ENCODE measurements around the gene DIP2B.
"Not testable (repeated sequence)": the region's sequence is repeated elsewhere in the genome, so short reads cannot be mapped to it uniquely, and the experiment has no call there.

The DIP2B gene

GRCh38 chr12:50504798-50505674 lies at the start of gene DIP2B:
DIP2B (plus strand) TSS chr12:50504985; CDS start chr12:50505141, 156 bp downstream.
- peak; percentile 39 to 97 (median 88) for DNase-seq

- no peak for DNase-seq
Measured at GRCh38 chr12:50458606-50459005, 46.2 kb upstream of the DIP2B start.

GRCh38 chr12:50467439-50467838 lies 37.3 kb upstream of the DIP2B start:
- DNase-seq: no peak

- no peak for DNase-seq
Measured at GRCh38 chr12:50477241-50477832, 27.4 kb upstream of the DIP2B start.

- DNase-seq: no peak
Measured at GRCh38 chr12:50482571-50482970, 22.2 kb upstream of the DIP2B start.

GRCh38 chr12:50483488-50483887 lies 21.3 kb upstream of the DIP2B start:
- DNase-seq: no peak

- DNase-seq: no peak
Measured at GRCh38 chr12:50488801-50489200, 16.0 kb upstream of the DIP2B start.

- not testable (repeated sequence) for DNase-seq
Measured at GRCh38 chr12:50498119-50498518, 6.7 kb upstream of the DIP2B start.

GRCh38 chr12:50505675-50506530 lies 1.1 kb downstream of the DIP2B start:
- DNase-seq: peak in 52 of 58 donors; percentile 2 to 90 (median 64)

GRCh38 chr12:50506753-50507473 lies 2.1 kb downstream of the DIP2B start:
- peak in 1 of 58 donors; percentile 46 for DNase-seq

- no peak for DNase-seq
Measured at GRCh38 chr12:50507474-50507838, 2.7 kb downstream of the DIP2B start.

GRCh38 chr12:50507930-50508329 lies 3.1 kb downstream of the DIP2B start:
- peak in 8 of 58 donors; percentile 2 to 22 (median 12) for DNase-seq

GRCh38 chr12:50508414-50508813 lies 3.6 kb downstream of the DIP2B start:
- no peak for DNase-seq

GRCh38 chr12:50508970-50509663 lies 4.3 kb downstream of the DIP2B start:
- no peak for DNase-seq

- DNase-seq: no peak
Measured at GRCh38 chr12:50514526-50515276, 9.9 kb downstream of the DIP2B start.

GRCh38 chr12:50515587-50515986 lies 10.8 kb downstream of the DIP2B start:
- DNase-seq: peak in 1 of 58 donors; percentile 12

- DNase-seq: no peak
Measured at GRCh38 chr12:50517421-50518048, 12.8 kb downstream of the DIP2B start.

- DNase-seq: no peak
Measured at GRCh38 chr12:50518090-50518489, 13.3 kb downstream of the DIP2B start.

GRCh38 chr12:50519353-50519752 lies 14.6 kb downstream of the DIP2B start:
- DNase-seq: no peak
